Measurements from ENCODE around the gene ESYT1.

GRCh38 chr12:56082967-56083366, 45.1 kb upstream of the ESYT1 start:
- no peak for TF ChIP-seq CTCF (IDR thresholded peaks at IDR 0.05; ENCODE audit: low read depth, low read length, missing input control)
- TF ChIP-seq FOXA1 (IDR thresholded peaks at IDR 0.05) = no peak
- TF ChIP-seq, protein P1, sequence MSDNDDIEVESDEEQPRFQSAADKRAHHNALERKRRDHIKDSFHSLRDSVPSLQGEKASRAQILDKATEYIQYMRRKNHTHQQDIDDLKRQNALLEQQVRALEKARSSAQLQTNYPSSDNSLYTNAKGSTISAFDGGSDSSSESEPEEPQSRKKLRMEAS (IDR thresholded peaks at IDR 0.05) = no peak
- TF ChIP-seq JUND (IDR thresholded peaks at IDR 0.05) = no peak
- TF ChIP-seq TAF1 (conservative IDR thresholded peaks at IDR 0.05) = no peak
- TF ChIP-seq HNF4G (IDR thresholded peaks at IDR 0.05) = no peak
- TF ChIP-seq YY1 (IDR thresholded peaks at IDR 0.05) = no peak
- TF ChIP-seq RAD21 (IDR thresholded peaks at IDR 0.05) = no peak
- TF ChIP-seq ZBTB33 (IDR thresholded peaks at IDR 0.05) = no peak
- TF ChIP-seq GABPA (IDR thresholded peaks at IDR 0.05 in 1 of 2, conservative IDR thresholded peaks at IDR 0.05 in 1 of 2) = no peak

Data from liver (tissue), 3 donors.